ENCODE data around the gene MAPK4.

DNA sequence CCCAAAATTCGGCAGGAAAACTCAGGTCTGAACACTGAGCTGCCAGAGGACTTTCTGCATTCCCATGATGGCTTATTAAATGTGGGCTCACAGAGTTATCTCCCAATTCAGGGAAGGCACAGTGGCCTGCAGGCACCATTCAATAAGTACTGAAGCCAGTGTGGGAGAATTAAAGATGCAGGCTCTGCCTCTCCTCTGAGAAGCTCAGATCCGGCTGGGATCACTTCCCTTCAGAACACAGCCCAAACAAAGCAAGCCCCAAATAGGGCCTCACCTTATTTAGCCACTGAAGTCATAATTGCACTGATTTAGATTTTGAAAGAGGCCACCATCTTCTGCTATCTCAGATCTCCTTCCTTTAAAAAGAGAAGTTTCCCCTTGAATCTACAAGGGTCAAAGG lies 94.3 kb downstream of the MAPK4 start:
- TF ChIP-seq, protein P1, sequence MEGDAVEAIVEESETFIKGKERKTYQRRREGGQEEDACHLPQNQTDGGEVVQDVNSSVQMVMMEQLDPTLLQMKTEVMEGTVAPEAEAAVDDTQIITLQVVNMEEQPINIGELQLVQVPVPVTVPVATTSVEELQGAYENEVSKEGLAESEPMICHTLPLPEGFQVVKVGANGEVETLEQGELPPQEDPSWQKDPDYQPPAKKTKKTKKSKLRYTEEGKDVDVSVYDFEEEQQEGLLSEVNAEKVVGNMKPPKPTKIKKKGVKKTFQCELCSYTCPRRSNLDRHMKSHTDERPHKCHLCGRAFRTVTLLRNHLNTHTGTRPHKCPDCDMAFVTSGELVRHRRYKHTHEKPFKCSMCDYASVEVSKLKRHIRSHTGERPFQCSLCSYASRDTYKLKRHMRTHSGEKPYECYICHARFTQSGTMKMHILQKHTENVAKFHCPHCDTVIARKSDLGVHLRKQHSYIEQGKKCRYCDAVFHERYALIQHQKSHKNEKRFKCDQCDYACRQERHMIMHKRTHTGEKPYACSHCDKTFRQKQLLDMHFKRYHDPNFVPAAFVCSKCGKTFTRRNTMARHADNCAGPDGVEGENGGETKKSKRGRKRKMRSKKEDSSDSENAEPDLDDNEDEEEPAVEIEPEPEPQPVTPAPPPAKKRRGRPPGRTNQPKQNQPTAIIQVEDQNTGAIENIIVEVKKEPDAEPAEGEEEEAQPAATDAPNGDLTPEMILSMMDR (IDR thresholded peaks at IDR 0.05; ENCODE audit: insufficient read depth, low read length, poor library complexity, severe bottlenecking) = no peak
- no peak for TF ChIP-seq EZH2phosphoT487 (conservative IDR thresholded peaks at IDR 0.05; ENCODE audit: low read length)

All from SU-DHL-6 (cell line).